Cerebellar cortex (tissue), 1 donor: Measurements from ENCODE around the gene DNAJB8.

Experiments
- DNase-seq: peaks from one replicate; pipeline ENCODE4 v3.0.0-alpha.2; 2015; ENCODE audit warnings: low spot score

Gene DNAJB8

DNA sequence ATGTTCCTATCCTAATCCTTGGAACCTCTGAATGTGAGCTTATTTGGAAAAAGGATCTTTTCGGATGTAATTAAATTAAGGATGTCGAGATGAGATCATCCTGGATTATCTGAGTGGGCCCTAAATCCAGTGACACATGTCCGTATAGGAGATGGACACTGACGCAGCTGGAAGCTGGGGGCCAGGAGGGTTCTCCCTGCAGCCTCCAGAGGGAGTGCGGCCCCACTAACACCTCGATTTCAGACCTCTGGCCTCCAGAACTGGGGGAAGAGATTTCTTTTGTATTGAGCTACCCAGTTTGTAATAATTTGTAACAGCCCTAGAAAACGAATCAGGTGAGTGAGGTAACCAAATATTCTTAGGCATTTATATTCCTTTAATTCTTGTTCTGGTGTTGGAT, 2.5 kb downstream of the DNAJB8 start:
- DNase-seq: no peak

- DNase-seq: no peak
These were observed 2.9 kb downstream of the DNAJB8 start for GRCh38 chr3:128463771-128464170.

DNA sequence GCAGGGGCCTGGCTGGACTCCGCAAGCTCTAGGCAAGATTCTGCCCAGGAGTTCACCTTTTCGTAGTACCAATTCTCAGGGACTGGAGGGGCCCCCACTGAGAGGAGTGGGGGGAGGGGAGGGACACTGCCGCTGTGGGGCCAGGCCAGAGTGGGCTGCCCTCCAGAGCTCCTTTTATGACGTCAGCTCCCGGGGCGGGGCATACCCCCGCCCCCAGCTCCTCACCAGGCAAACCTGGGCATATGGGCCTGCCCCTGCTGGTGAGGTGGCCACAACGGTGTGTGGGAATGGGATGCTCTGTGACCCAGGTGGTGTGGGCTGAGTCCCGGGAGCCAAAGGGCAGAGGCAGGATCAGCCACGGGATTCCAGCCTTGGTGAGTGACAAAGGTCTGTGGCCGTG, 3.3 kb downstream of the DNAJB8 start:
- DNase-seq: no peak

- DNase-seq: no peak
These were observed 3.8 kb downstream of the DNAJB8 start for GRCh38 chr3:128462931-128463330.

DNA sequence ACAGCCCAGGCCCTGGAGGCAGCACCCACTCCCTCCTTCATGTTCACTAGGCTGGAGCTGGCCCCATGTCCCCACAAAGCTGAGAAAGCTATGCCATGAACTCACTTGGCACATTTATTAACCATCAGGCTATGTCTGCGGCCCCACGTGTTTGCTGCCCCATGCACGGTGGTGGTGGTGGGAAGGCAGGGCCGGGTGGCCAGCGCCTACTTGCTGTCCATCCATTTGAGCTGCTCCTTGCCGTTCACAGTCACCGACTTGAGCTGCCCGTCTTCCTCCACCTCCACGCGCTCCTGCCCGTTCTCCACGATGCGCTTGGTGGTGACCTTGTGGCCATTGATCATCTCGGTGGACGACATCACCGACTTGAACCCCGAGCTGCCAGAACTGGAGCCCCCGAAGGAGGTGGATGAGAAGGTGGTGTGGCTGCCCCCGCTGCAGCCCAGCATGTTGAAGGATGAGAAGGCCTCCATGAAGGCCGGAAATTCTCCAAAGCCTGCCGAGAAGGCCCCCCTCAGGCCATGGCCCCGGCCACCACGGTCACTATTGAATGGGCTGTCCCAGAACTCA, 4.3 kb downstream of the DNAJB8 start:
- DNase-seq: no peak

DNA sequence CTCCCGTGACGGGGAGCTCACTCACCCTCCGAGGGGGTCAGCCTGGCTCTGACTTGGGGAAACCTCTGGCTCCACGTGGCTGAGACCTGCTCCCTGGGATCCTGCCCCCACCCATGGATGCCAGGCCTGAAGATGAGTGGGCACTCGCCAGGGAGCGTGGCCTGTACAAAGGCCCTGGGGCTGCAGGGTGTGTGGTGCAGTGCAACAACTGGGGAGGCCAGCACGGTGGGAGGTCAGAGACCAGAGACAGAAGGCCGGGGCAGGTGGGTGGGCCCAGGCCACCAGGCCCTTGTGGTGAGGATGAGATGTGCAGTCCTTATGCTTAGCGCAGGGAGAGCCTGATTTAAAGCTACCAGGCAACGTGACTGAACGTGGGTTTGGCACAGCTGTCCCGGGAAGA, 5.0 kb downstream of the DNAJB8 start:
- no peak for DNase-seq

DNA sequence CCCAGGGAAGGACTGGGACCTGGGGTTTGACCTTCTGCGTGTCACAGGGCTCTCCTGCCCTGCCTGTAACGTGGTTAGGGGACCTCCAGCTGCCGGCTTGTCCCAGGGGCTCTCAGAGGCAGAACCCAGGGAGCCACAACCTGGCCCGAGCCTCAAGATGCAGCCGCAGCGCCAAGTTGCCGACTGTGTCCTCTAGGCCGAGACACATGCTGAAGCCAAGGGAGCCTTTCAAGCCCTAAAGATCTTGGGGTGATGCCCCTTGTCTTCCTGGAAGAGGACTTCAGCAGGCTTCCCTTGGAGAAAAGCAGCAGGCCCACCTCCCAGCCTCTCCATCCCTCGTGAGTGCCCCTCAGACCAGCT, 7.2 kb downstream of the DNAJB8 start:
- DNase-seq: no peak

- DNase-seq: no peak
These were observed 7.8 kb downstream of the DNAJB8 start for GRCh38 chr3:128458746-128459460.

DNA sequence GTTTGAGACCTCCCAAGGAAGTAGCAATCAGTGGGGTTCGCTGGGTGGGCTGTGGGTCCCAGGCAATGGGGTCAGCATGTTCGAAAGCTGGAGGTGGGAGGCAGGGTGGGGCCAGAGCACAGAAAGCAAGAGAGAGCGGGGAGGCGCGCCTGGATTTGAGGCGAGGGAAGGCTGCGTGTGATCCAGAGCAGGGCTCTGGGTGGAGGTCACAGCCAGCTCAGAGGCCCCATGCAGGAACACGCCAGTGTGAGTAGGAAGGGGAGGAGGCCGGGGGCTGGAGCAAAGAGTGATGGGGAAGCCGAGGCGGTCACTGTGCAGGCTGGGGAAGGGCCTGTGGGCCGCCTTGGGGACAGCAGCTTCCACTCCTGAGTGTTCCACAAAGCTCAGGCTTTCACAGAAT, 8.8 kb downstream of the DNAJB8 start:
- no peak for DNase-seq

GRCh38 chr3:128456776-128457715, 9.6 kb downstream of the DNAJB8 start:
- DNase-seq: no peak

- DNase-seq: no peak
These were observed 10.6 kb downstream of the DNAJB8 start for GRCh38 chr3:128455786-128456748.

GRCh38 chr3:128455116-128455515, 11.6 kb downstream of the DNAJB8 start:
- no peak for DNase-seq

DNA sequence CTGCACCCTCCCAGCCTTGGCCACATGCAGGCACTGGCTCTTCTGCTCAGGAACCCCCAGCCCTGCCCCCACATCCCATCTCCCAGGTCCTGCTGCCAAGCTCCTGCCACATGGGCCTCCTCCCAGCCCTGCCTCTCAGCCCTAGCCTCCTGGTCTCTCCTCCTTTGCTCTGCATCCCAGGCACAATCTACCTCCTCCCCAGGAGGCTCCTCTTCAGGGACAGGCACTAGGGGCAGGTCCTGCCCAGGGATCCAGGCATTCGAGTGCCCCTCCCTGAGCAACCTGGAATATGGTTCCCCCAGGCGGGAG, 12.4 kb downstream of the DNAJB8 start:
- no peak for DNase-seq

GRCh38 chr3:128453501-128454309, 13.0 kb downstream of the DNAJB8 start:
- DNase-seq: no peak

DNA sequence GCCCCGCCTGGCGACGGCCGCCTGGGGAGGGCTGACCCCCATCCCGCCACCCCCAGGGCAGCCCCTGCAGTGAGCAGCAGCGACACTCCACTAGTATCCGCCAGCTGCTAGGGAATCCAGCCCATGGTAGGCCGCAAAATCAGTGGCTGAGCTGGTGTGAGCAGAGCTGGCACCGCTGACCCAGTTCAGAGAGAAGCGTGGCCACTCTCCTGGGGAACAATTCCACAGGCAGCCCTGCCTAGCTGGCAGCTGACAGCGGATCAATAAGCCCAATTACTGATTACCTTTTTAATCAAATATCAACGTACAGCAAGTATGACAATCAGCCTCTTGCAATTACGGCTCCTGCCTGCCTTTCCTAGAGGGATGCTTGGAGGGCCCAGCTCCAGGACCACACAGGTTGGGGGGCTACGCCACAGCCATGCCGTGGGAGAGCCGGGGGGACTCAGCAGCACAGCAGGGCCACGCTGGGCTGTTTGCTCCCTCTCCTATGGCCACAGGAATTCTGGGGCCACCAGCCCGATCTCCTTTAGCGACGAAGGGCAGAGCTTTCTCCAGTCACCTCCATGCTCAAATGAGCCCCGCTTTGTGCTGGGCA, 13.9 kb downstream of the DNAJB8 start:
- DNase-seq: no peak

DNA sequence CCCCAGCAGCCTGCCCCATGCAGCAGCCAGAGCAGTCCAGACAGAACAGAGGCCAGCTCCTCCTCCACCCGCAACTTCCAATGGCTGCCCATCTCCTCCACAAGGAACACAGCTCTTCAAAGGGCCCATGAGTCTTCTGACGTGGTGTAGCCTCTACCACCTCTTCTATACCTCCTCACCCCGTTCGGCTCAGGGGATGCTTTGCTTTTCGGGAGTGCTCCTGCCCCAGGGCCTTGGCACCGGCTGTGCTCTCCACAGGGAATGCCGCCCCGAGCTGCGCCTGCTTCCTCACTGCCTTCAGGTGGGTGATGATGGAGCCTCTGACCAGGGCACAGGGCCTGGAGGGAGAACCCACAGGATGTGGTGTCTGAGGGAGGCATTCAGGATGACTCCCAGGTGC, 14.6 kb downstream of the DNAJB8 start:
- DNase-seq: no peak

DNA sequence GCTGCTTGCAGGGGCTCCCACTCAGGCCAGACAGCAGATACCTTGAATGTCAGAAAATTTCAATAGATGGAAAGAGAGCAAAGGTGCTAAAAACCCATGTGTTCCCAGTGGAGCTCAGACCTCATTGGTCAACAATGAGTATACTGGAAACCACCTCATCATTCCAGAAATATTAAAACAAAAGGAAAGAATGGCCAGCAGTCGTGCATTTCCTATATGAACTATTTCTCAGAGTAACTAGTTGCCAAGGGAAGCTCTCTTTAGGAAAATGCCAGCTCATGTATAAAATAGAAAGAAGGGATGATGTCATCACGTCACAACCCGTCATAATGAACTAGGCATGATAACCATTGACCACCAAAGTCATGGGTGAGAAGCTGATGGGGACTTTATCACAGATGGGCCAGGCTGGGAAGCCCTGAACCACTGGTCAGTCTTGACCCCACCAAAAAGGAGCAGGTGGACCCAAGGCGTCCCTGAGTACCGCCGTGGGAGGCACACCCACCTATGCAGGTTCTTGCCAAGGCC, 17.5 kb downstream of the DNAJB8 start:
- DNase-seq: no peak

DNA sequence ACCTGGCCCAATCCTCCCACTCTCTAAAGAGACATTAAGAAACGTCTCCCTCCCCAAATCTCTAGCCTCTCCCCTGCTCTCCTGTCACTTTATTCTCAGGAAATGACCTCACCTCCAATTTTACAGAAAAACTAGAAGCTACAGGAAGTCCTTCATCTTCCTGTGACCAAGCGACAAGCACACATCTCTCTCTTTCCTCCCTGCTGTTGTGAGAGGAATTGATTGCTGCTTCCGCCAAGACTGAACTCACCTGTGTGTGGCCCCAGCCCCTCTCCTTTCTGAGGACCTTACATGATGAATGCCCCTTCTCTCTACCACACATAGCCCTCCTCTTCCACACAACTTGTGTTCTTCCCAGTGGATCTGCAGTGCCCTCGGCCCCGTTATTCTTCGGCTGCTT, 18.2 kb downstream of the DNAJB8 start:
- DNase-seq: no peak

DNA sequence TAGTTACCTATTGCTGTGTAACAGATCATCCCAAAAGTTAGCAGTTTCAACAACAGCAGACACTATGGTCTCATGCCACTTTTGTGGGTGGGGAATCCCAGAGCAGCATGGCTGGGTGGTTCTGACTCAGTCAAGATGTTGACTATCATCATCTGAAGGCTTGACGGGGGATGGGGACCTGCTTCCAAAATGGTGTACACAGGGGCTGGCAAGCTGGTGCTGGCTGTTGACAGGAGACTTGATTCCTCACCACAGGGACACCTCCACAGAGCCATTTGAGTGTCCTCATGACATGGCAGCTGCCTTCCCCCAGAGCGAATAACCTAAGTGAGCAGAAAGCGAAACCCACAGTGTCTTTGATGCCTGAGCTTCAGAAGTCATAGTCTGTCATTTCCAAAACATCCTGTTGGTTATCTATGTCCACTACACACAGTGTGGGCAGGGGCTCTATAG, 19.1 kb downstream of the DNAJB8 start:
- DNase-seq: no peak

- DNase-seq: no peak
These were observed 19.9 kb downstream of the DNAJB8 start for GRCh38 chr3:128446821-128447220.
